ENCODE measurements around the gene SEMA4G.

- TF ChIP-seq, protein P1, sequence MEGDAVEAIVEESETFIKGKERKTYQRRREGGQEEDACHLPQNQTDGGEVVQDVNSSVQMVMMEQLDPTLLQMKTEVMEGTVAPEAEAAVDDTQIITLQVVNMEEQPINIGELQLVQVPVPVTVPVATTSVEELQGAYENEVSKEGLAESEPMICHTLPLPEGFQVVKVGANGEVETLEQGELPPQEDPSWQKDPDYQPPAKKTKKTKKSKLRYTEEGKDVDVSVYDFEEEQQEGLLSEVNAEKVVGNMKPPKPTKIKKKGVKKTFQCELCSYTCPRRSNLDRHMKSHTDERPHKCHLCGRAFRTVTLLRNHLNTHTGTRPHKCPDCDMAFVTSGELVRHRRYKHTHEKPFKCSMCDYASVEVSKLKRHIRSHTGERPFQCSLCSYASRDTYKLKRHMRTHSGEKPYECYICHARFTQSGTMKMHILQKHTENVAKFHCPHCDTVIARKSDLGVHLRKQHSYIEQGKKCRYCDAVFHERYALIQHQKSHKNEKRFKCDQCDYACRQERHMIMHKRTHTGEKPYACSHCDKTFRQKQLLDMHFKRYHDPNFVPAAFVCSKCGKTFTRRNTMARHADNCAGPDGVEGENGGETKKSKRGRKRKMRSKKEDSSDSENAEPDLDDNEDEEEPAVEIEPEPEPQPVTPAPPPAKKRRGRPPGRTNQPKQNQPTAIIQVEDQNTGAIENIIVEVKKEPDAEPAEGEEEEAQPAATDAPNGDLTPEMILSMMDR (IDR thresholded peaks at IDR 0.05): no peak
- TF ChIP-seq POLR2A (IDR thresholded peaks at IDR 0.05): no peak
Observed at GRCh38 chr10:100996678-100997359, 27.5 kb downstream of the SEMA4G start.

Data from lower leg skin (tissue), 3 donors.